ENCODE measurements around the gene RBSN.

Gene RBSN

GRCh38 chr3:15051531-15051930, 47.4 kb downstream of the RBSN start (continued):
- TF ChIP-seq REST (tag by site-specific recombination; IDR thresholded peaks at IDR 0.05) (no peak), HOXD13 (CRISPR knock-in tag; IDR thresholded peaks at IDR 0.05; ENCODE audit: borderline replicate concordance) (no peak), ZNF571 (tag by site-specific recombination; IDR thresholded peaks at IDR 0.05) (no peak), SCRT2 (tag by site-specific recombination; IDR thresholded peaks at IDR 0.05) (no peak), ZNF555 (tag by site-specific recombination; conservative IDR thresholded peaks at IDR 0.05) (no peak), KLF1 (tag by site-specific recombination; IDR thresholded peaks at IDR 0.05) (no peak), ZNF660 (tag by site-specific recombination; IDR thresholded peaks at IDR 0.05) (0 out of 2 replicates have a peak, but pooled peaks have one; percentile 38), ZNF350 (tag by site-specific recombination; IDR thresholded peaks at IDR 0.05) (no peak), ZNF843 (tag by site-specific recombination; IDR thresholded peaks at IDR 0.05) (no peak), ZNF654 (tag by site-specific recombination; IDR thresholded peaks at IDR 0.05; ENCODE audit: low read depth) (peak; percentile 42), MYNN (tag by site-specific recombination; IDR thresholded peaks at IDR 0.05; ENCODE audit: borderline replicate concordance) (no peak), ZNF610 (tag by site-specific recombination; IDR thresholded peaks at IDR 0.05; ENCODE audit: borderline replicate concordance) (no peak), ZNF426 (tag by site-specific recombination; IDR thresholded peaks at IDR 0.05) (no peak), ZSCAN16 (tag by site-specific recombination; IDR thresholded peaks at IDR 0.05) (no peak), ZFP37 (tag by site-specific recombination; IDR thresholded peaks at IDR 0.05) (no peak)
- TF ChIP-seq, protein P1, sequence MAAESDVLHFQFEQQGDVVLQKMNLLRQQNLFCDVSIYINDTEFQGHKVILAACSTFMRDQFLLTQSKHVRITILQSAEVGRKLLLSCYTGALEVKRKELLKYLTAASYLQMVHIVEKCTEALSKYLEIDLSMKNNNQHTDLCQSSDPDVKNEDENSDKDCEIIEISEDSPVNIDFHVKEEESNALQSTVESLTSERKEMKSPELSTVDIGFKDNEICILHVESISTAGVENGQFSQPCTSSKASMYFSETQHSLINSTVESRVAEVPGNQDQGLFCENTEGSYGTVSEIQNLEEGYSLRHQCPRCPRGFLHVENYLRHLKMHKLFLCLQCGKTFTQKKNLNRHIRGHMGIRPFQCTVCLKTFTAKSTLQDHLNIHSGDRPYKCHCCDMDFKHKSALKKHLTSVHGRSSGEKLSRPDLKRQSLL (tag by site-specific recombination; IDR thresholded peaks at IDR 0.05), result no peak
- TF ChIP-seq, protein P2, sequence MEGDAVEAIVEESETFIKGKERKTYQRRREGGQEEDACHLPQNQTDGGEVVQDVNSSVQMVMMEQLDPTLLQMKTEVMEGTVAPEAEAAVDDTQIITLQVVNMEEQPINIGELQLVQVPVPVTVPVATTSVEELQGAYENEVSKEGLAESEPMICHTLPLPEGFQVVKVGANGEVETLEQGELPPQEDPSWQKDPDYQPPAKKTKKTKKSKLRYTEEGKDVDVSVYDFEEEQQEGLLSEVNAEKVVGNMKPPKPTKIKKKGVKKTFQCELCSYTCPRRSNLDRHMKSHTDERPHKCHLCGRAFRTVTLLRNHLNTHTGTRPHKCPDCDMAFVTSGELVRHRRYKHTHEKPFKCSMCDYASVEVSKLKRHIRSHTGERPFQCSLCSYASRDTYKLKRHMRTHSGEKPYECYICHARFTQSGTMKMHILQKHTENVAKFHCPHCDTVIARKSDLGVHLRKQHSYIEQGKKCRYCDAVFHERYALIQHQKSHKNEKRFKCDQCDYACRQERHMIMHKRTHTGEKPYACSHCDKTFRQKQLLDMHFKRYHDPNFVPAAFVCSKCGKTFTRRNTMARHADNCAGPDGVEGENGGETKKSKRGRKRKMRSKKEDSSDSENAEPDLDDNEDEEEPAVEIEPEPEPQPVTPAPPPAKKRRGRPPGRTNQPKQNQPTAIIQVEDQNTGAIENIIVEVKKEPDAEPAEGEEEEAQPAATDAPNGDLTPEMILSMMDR (tag by site-specific recombination; IDR thresholded peaks at IDR 0.05), result peak; percentile 54
- TF ChIP-seq, protein P3, sequence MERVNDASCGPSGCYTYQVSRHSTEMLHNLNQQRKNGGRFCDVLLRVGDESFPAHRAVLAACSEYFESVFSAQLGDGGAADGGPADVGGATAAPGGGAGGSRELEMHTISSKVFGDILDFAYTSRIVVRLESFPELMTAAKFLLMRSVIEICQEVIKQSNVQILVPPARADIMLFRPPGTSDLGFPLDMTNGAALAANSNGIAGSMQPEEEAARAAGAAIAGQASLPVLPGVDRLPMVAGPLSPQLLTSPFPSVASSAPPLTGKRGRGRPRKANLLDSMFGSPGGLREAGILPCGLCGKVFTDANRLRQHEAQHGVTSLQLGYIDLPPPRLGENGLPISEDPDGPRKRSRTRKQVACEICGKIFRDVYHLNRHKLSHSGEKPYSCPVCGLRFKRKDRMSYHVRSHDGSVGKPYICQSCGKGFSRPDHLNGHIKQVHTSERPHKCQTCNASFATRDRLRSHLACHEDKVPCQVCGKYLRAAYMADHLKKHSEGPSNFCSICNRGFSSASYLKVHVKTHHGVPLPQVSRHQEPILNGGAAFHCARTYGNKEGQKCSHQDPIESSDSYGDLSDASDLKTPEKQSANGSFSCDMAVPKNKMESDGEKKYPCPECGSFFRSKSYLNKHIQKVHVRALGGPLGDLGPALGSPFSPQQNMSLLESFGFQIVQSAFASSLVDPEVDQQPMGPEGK (tag by site-specific recombination; IDR thresholded peaks at IDR 0.05), result 0 out of 2 replicates have a peak, but pooled peaks have one; percentile 15

DNA sequence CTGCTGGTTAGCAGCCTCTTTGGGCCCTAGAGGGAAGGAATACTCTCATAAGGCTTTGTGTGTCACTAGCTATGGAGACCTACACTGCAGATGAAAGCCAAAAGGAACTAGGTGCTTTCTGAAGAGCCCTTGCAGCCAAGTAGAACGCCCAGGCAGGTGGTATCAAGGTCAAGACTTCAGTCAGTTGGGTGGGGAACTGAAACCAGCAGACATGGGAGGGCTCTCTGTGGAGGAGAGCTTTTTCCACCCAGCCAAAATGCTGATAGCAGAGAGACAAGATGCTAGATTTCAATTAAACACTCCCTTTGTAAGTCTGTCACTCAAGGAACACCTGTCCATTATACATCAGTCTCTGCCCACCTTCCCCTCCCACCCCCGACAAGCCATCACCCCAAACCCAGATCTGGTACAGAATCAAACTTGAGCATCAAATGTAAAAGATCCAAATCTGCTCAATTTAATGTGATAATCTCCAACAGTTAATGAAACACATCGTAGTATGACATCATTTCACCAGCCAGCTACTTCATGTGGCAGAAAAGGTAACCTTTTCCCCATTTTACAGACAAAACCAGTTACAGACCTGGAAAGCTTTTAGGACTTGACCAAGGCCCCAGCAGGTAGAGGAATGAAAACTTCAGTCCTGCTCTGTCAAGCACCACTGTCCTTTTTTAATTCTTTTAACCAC, 48.4 kb downstream of the RBSN start:
- ChIA-PET POLR2A (interaction anchor here (1.8 kb wide), 1 partner anchor 14 kb away, joined by 13 read pairs; the partner anchor contains the start of gene MRPS25), CTCF (interaction anchor here (0.6 to 1.3 kb wide), 6 partner anchors 9 to 65 kb away, joined by 3 to 5 read pairs (median 4); no protein-coding TSS in a partner anchor)
- Histone ChIP-seq H3K4me1 (ENCODE audit: control insufficient read depth, insufficient read depth, low read length) (no peaks in the 10 kb centered on the region), H3K4me3 (ENCODE audit: low read depth, low read length) (no peak overlapping the region), H3K27ac (ENCODE audit: extremely low read depth, low read depth, low read length) (no peak overlapping the region), H3K36me3 (ENCODE audit: control insufficient read depth in 2 of 2, insufficient read depth in 1 of 2, low read length in 2 of 2) (peaks cover 13 to 89% of the 10 kb centered on the region in 2 experiments), H3K9me3 (ENCODE audit: control insufficient read depth, insufficient read depth, low read depth, low read length) (no peaks in the 10 kb centered on the region)
- TF ChIP-seq ZNF664 (tag by site-specific recombination; IDR thresholded peaks at IDR 0.05) (0 out of 2 replicates have a peak, but pooled peaks have one; percentile 18), ZBTB7A (tag by site-specific recombination; IDR thresholded peaks at IDR 0.05; ENCODE audit: low read depth) (no peak), KLF17 (tag by site-specific recombination; IDR thresholded peaks at IDR 0.05) (no peak)
- TF ChIP-seq, protein P4, sequence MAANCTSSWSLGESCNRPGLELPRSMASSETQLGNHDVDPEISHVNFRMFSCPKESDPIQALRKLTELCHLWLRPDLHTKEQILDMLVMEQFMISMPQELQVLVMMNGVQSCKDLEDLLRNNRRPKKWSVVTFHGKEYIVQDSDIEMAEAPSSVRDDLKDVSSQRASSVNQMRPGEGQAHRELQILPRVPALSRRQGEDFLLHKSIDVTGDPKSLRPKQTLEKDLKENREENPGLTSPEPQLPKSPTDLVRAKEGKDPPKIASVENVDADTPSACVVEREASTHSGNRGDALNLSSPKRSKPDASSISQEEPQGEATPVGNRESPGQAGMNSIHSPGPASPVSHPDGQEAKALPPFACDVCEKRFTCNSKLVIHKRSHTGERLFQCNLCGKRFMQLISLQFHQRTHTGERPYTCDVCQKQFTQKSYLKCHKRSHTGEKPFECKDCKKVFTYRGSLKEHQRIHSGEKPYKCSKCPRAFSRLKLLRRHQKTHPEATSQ (tag by site-specific recombination; IDR thresholded peaks at IDR 0.05), result no peak
- TF ChIP-seq, protein P5, sequence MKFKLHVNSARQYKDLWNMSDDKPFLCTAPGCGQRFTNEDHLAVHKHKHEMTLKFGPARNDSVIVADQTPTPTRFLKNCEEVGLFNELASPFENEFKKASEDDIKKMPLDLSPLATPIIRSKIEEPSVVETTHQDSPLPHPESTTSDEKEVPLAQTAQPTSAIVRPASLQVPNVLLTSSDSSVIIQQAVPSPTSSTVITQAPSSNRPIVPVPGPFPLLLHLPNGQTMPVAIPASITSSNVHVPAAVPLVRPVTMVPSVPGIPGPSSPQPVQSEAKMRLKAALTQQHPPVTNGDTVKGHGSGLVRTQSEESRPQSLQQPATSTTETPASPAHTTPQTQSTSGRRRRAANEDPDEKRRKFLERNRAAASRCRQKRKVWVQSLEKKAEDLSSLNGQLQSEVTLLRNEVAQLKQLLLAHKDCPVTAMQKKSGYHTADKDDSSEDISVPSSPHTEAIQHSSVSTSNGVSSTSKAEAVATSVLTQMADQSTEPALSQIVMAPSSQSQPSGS (tag by site-specific recombination; IDR thresholded peaks at IDR 0.05; ENCODE audit: low read depth), result peak; percentile 28; the same call in 1 of the 2 replicates

Data from HEK293 (cell line).